Esophagus (tissue), 2 donors: ENCODE measurements around the gene PPM1G. TPM values are rescaled to one million over a fixed set of nuclear protein-coding genes. Genes with fewer than 3 reads are reported as not detected.

Experiments
- H3K27ac ChIP-seq, 2 donors: one replicate each; pipeline ENCODE4 v1.5.1; 2013; ENCODE audit warnings: low read depth in 2 of 2, mild to moderate bottlenecking in 2 of 2, inconsistent platforms in 1 of 2, low read length in 1 of 2, moderate library complexity in 1 of 2
- H3K27me3 ChIP-seq, 2 donors: one replicate each; pipeline ENCODE4 v1.6.1; 2013; ENCODE audit warnings: low read length in 2 of 2, control low read depth in 1 of 2, mild to moderate bottlenecking in 1 of 2; ENCODE audit not compliant: insufficient read depth in 2 of 2, control insufficient read depth in 1 of 2
- H3K36me3 ChIP-seq, 2 donors: one replicate each; pipeline ENCODE4 v1.6.1; 2013; ENCODE audit warnings: low read length in 1 of 2; ENCODE audit not compliant: control insufficient read depth in 2 of 2, insufficient read depth in 2 of 2
- H3K4me1 ChIP-seq, 2 donors: one replicate each; pipeline ENCODE4 v1.6.1; 2013; ENCODE audit warnings: low read length in 1 of 2; ENCODE audit not compliant: control insufficient read depth in 2 of 2, insufficient read depth in 2 of 2
- H3K4me3 ChIP-seq, 2 donors: one replicate each; pipeline ENCODE4 v1.5.1; 2013; ENCODE audit warnings: low read length in 2 of 2, mild to moderate bottlenecking in 2 of 2, low read depth in 1 of 2, moderate library complexity in 1 of 2
- H3K9me3 ChIP-seq, 2 donors: one replicate each; pipeline ENCODE4 v1.6.1; 2013; ENCODE audit warnings: mild to moderate bottlenecking in 2 of 2, low read depth in 1 of 2, low read length in 1 of 2, moderate library complexity in 1 of 2; ENCODE audit not compliant: control insufficient read depth in 2 of 2, insufficient read depth in 1 of 2
- WGBS, 2 donors: extraction: QIAGEN DNeasy Blood & Tissue Kit; methylation state at CpG; one replicate each; pipeline ENCODE4 v1.1.7; 2013; 5-methylcytosine and 5-hydroxymethylcytosine counted together
- polyA plus RNA-seq, 2 donors: library from polyadenylated mRNA; stranded (reverse); fragments of 200-250 nt; gene quantifications; one replicate each; pipeline ENCODE4 v1.2.3, GENCODE V29; 2013
- donor health status: healthy with polysubstance abuse.
- donor health status: Bipolar disorder and iron deficiency.

PPM1G gene
- polyA plus RNA-seq, 2 donors = 40.3 to 65.0 TPM

GRCh38 chr2:27376866-27377617, 32.3 kb downstream of the PPM1G start:
- Histone ChIP-seq H3K4me1 (peaks cover 3 to 11% of the 10 kb centered on the region in 2 donors), H3K9me3 (no peaks in the 10 kb centered on the region), H3K36me3 (peaks cover 24 to 47% of the 10 kb centered on the region in 2 donors), H3K27me3 (no peaks in the 10 kb centered on the region), H3K27ac (no peak overlapping the region), H3K4me3 (no peak overlapping the region)
- WGBS, 2 donors = 64 to 73% methylated on average over 10 of the region's 10 CpGs

- Histone ChIP-seq H3K36me3 (peaks cover 24 to 47% of the 10 kb centered on the region in 2 donors), H3K4me1 (peaks cover 3 to 9% of the 10 kb centered on the region in 2 donors), H3K27ac (no peak overlapping the region), H3K4me3 (no peak overlapping the region), H3K27me3 (no peaks in the 10 kb centered on the region), H3K9me3 (no peaks in the 10 kb centered on the region)
- 77 to 82% methylated on average over 16 of the region's 16 CpGs for WGBS, 2 donors
These were observed 33.1 kb downstream of the PPM1G start for GRCh38 chr2:27376151-27376865.

- WGBS, 2 donors = 91 to 93% methylated on average over 20 of the region's 20 CpGs
- Histone ChIP-seq H3K27ac (no peak overlapping the region), H3K9me3 (no peaks in the 10 kb centered on the region), H3K36me3 (peaks cover 24 to 47% of the 10 kb centered on the region in 2 donors), H3K27me3 (no peaks in the 10 kb centered on the region), H3K4me3 (no peak overlapping the region), H3K4me1 (peaks cover 3 to 7% of the 10 kb centered on the region in 2 donors)
These were observed 33.8 kb downstream of the PPM1G start for GRCh38 chr2:27375513-27376099.

GRCh38 chr2:27373567-27373966, 35.8 kb downstream of the PPM1G start:
- no peaks in the 10 kb centered on the region for H3K27me3 ChIP-seq
- 85 to 86% methylated on average over 5 of the region's 5 CpGs for WGBS, 2 donors
- H3K36me3 ChIP-seq = peaks cover 24 to 45% of the 10 kb centered on the region in 2 donors
- H3K4me3 ChIP-seq = no peak overlapping the region
- peaks cover under 1 to 7% of the 10 kb centered on the region in 2 donors for H3K4me1 ChIP-seq
- no peaks in the 10 kb centered on the region for H3K9me3 ChIP-seq
- no peak overlapping the region for H3K27ac ChIP-seq

GRCh38 chr2:27372937-27373336, 36.5 kb downstream of the PPM1G start:
- 92% methylated on average over 6 of the region's 6 CpGs for WGBS, 2 donors
- peaks cover 25 to 46% of the 10 kb centered on the region in 2 donors for H3K36me3 ChIP-seq
- H3K27me3 ChIP-seq = no peaks in the 10 kb centered on the region
- H3K4me3 ChIP-seq = no peak overlapping the region
- peaks cover 0 to 5% of the 10 kb centered on the region in 2 donors for H3K4me1 ChIP-seq
- no peaks in the 10 kb centered on the region for H3K9me3 ChIP-seq
- H3K27ac ChIP-seq = peak overlapping the region in 1 of 2 donors; percentile 45

- Histone ChIP-seq H3K27ac (peak overlapping the region; percentile 79 to 84), H3K4me1 (peaks cover 0 to 5% of the 10 kb centered on the region in 2 donors), H3K4me3 (peak overlapping the region; percentile 83 to 97), H3K27me3 (no peaks in the 10 kb centered on the region), H3K36me3 (peaks cover 23 to 45% of the 10 kb centered on the region in 2 donors), H3K9me3 (no peaks in the 10 kb centered on the region)
- 1% methylated on average over 38 to 46 of the region's 46 CpGs for WGBS, 2 donors
These were observed 38.4 kb downstream of the PPM1G start for GRCh38 chr2:27370816-27371620.

GRCh38 chr2:27370026-27370815, 39.2 kb downstream of the PPM1G start, which contains the start of the genes EIF2B4 and SNX17:
TSS of gene EIF2B4 (minus strand) at chr2:27370338. CDS start at chr2:27370314, 24 bp downstream.
TSS of gene SNX17 (plus strand) at chr2:27370616. CDS start at chr2:27370744, 128 bp downstream.
- H3K4me3 ChIP-seq = peak within 1 kb of the TSS; percentile 83 to 97
- peak within 1 kb of the TSS; percentile 96 to 97 for H3K27ac ChIP-seq
- H3K9me3 ChIP-seq = no peaks in the 10 kb centered on the region
- peaks cover 15 to 39% of the 10 kb centered on the region in 2 donors for H3K36me3 ChIP-seq
- WGBS, 2 donors = 0% methylated on average over 80 to 85 of the region's 85 CpGs
- H3K4me1 ChIP-seq = peaks cover 0 to 5% of the 10 kb centered on the region in 2 donors
- no peaks in the 10 kb centered on the region for H3K27me3 ChIP-seq

GRCh38 chr2:27369471-27370025, 39.8 kb downstream of the PPM1G start:
- no peaks in the 10 kb centered on the region for H3K27me3 ChIP-seq
- H3K4me3 ChIP-seq = peak overlapping the region; percentile 69 to 91
- H3K27ac ChIP-seq = peak overlapping the region; percentile 96 to 97
- peaks cover 0 to 5% of the 10 kb centered on the region in 2 donors for H3K4me1 ChIP-seq
- no peaks in the 10 kb centered on the region for H3K9me3 ChIP-seq
- WGBS, 2 donors = 1 to 3% methylated on average over 18 of the region's 18 CpGs
- H3K36me3 ChIP-seq = peaks cover 14 to 36% of the 10 kb centered on the region in 2 donors
